Suprapubic skin (tissue), 4 donors: Measurements from ENCODE around the gene ZSWIM3. TPM values are rescaled to one million over a fixed set of nuclear protein-coding genes. Genes with fewer than 3 reads are reported as not detected.
A peak's percentile ranks its signal among the peaks of the same experiment; 100 is the strongest.

Experiments
- DNase-seq, 2 donors: peaks; one replicate each; pipeline ENCODE4 v3.0.0-alpha.2; 2019; ENCODE audit warnings: low spot score in 2 of 2
- H3K27ac ChIP-seq: fragments of 200-600 bp; sonication (generic); one replicate; pipeline ENCODE4 v1.5.1; 2019
- H3K27me3 ChIP-seq: fragments of 200-600 bp; sonication (generic); one replicate; pipeline ENCODE4 v1.5.1; 2019
- H3K36me3 ChIP-seq: fragments of 200-600 bp; sonication (generic); one replicate; pipeline ENCODE4 v1.5.1; 2019
- H3K4me1 ChIP-seq: fragments of 200-600 bp; sonication (generic); one replicate; pipeline ENCODE4 v1.5.1; 2019
- H3K4me3 ChIP-seq: fragments of 200-600 bp; sonication (generic); one replicate; pipeline ENCODE4 v1.5.1; 2019; ENCODE audit warnings: mild to moderate bottlenecking
- H3K9me3 ChIP-seq: fragments of 200-600 bp; sonication (generic); one replicate; pipeline ENCODE4 v1.5.1; 2019
- EP300 ChIP-seq: sonication (generic); formaldehyde crosslinking; IDR thresholded peaks from one replicate; pipeline ENCODE4 v1.6.1; 2017; ENCODE audit warnings: antibody characterized with exemption
- POLR2A ChIP-seq, 2 donors: fragments of 450-650 bp; IDR thresholded peaks; one replicate each; pipeline ENCODE4 v1.6.1; 2017; ENCODE audit warnings: antibody characterized with exemption in 2 of 2, mild to moderate bottlenecking in 2 of 2, moderate library complexity in 2 of 2
- POLR2AphosphoS5 ChIP-seq, 3 donors: sonication (generic); formaldehyde crosslinking; IDR thresholded peaks; one replicate each; pipeline ENCODE4 v1.6.1; 2017; ENCODE audit warnings: antibody characterized with exemption in 3 of 3
- WGBS: methylation state at CpG from one replicate; pipeline ENCODE4 v1.1.5; 2018; 5-methylcytosine and 5-hydroxymethylcytosine counted together
- total RNA-seq, 4 donors: library from RNA; depleted of rRNA; stranded (reverse); fragments of >200 nt; gene quantifications; one replicate each; pipeline ENCODE4 v1.1.0, GENCODE V29; 2016
- TF ChIP-seq, protein P1 (sequence below), 2 donors: fragments of 200-600 bp in 1 of 2; fragments of 450-650 bp in 1 of 2; sonication (generic) in 1 of 2; IDR thresholded peaks; one replicate each; pipeline ENCODE4 v1.5.1; 2016 to 2019; ENCODE audit warnings: antibody characterized with exemption in 2 of 2, mild to moderate bottlenecking in 1 of 2, moderate library complexity in 1 of 2

ZSWIM3 gene
- total RNA-seq, 4 donors from 2014 or later, result 2.1 to 4.6 (median 3.6) TPM

DNA sequence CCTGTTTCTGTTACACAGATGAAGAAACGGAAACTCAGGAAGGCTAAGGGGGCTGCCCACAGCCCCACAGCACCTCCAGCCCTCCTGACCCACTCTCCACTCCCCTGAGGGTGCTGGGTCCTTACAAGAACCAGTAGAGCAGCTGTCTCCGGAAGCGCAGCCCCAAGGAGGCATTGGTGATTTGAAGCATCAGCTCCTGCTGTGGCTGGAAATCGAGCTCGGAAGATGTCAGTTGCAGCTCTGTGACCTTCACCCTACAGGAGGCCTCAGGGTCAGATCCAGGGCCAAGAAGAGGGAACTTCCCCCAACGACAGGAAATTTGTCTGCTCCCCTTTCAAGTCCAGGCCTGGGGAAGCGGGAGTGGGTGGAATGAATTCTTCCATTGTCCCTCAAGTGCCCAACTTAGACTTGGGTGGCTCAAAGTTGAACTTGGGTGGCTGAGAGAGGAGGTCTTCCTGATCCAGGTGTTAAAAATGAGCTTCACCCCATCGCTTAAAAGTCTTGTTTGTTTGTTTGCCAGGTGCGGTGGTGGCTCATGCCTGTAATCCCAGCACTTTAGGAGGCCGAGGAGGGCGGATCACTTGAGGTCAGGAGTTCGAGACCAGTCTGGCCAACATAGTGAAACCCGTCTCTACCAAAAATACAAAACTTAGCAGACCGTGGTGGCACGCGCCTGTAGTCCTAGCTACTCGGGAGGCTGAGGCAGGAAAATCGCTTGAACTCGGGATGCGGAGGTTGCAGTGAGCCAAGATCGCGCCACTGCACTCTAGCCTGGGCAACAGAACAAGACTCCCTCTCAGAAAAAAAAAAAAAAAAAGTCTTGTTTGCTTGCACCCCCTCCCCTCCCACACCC, 52.6 kb downstream of the ZSWIM3 start:
- no peaks in the 10 kb centered on the region for H3K27me3 ChIP-seq
- peak overlapping the region; percentile 56 for H3K4me3 ChIP-seq
- H3K27ac ChIP-seq, result no peak overlapping the region
- TF ChIP-seq POLR2A (IDR thresholded peaks at IDR 0.05) (no peak), EP300 (no peak), POLR2AphosphoS5 (IDR thresholded peaks at IDR 0.05) (no peak)
- TF ChIP-seq, protein P1, sequence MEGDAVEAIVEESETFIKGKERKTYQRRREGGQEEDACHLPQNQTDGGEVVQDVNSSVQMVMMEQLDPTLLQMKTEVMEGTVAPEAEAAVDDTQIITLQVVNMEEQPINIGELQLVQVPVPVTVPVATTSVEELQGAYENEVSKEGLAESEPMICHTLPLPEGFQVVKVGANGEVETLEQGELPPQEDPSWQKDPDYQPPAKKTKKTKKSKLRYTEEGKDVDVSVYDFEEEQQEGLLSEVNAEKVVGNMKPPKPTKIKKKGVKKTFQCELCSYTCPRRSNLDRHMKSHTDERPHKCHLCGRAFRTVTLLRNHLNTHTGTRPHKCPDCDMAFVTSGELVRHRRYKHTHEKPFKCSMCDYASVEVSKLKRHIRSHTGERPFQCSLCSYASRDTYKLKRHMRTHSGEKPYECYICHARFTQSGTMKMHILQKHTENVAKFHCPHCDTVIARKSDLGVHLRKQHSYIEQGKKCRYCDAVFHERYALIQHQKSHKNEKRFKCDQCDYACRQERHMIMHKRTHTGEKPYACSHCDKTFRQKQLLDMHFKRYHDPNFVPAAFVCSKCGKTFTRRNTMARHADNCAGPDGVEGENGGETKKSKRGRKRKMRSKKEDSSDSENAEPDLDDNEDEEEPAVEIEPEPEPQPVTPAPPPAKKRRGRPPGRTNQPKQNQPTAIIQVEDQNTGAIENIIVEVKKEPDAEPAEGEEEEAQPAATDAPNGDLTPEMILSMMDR (IDR thresholded peaks at IDR 0.05), result no peak
- H3K9me3 ChIP-seq, result no peaks in the 10 kb centered on the region
- H3K4me1 ChIP-seq, result peaks cover 31% of the 10 kb centered on the region
- H3K36me3 ChIP-seq, result peaks cover 35% of the 10 kb centered on the region
- 82% methylated on average over 21 of the region's 22 CpGs for WGBS
- DNase-seq, result no peak

GRCh38 chr20:45910670-45911485, 53.5 kb downstream of the ZSWIM3 start:
- Histone ChIP-seq H3K4me1 (peaks cover 31% of the 10 kb centered on the region), H3K27me3 (no peaks in the 10 kb centered on the region), H3K27ac (peak overlapping the region; percentile 84), H3K4me3 (peak overlapping the region; percentile 56), H3K9me3 (no peaks in the 10 kb centered on the region), H3K36me3 (peaks cover 27% of the 10 kb centered on the region)
- WGBS, result 4% methylated on average over 25 of the region's 43 CpGs
- TF ChIP-seq POLR2A (IDR thresholded peaks at IDR 0.05), result no peak
- TF ChIP-seq, protein P1 (IDR thresholded peaks at IDR 0.05), result no peak
- no peak for TF ChIP-seq EP300
- TF ChIP-seq POLR2AphosphoS5 (IDR thresholded peaks at IDR 0.05), result peak in 1 of 3 donors; percentile 3
- peak; percentile 99 for DNase-seq

- TF ChIP-seq EP300 (no peak), POLR2A (IDR thresholded peaks at IDR 0.05) (peak; percentile 32 to 53), POLR2AphosphoS5 (IDR thresholded peaks at IDR 0.05) (no peak)
- TF ChIP-seq, protein P1 (IDR thresholded peaks at IDR 0.05), result no peak
- Histone ChIP-seq H3K36me3 (peaks cover 20% of the 10 kb centered on the region), H3K9me3 (no peaks in the 10 kb centered on the region), H3K4me3 (peak within 1 kb of the TSS; percentile 56), H3K27ac (peak within 1 kb of the TSS; percentile 84), H3K4me1 (peaks cover 31% of the 10 kb centered on the region), H3K27me3 (no peaks in the 10 kb centered on the region)
- 1% methylated on average over 22 of the region's 58 CpGs for WGBS
- DNase-seq, result peak; percentile 86 to 88
Observed at GRCh38 chr20:45911486-45912343, 54.3 kb downstream of the ZSWIM3 start, which contains the start of gene PLTP. Gene PLTP, minus strand, starts transcription at chr20:45912155. Its CDS starts 703 bp downstream, at chr20:45911452.

DNA sequence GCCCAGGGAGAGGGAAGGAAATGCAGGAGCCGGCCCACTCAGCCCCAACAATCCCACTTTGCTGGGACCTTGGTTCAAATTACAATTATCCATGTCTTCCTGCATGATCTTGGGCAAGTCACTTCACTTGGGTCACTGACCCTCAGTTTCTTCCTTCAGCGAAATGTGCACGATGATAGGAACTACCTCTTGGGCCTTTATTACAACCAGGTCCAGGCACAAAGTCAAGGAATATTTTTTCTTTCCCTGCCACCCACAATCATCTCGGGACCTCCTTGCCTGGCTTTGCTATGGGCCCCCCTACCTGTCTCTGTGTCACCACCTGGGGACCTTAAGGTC, 54.9 kb downstream of the ZSWIM3 start:
- Histone ChIP-seq H3K36me3 (peaks cover 14% of the 10 kb centered on the region), H3K4me3 (peak overlapping the region; percentile 56), H3K9me3 (no peaks in the 10 kb centered on the region), H3K4me1 (peaks cover 31% of the 10 kb centered on the region), H3K27ac (peak overlapping the region; percentile 84), H3K27me3 (no peaks in the 10 kb centered on the region)
- TF ChIP-seq, protein P1 (IDR thresholded peaks at IDR 0.05), result no peak
- TF ChIP-seq EP300 (no peak), POLR2A (IDR thresholded peaks at IDR 0.05) (no peak), POLR2AphosphoS5 (IDR thresholded peaks at IDR 0.05) (no peak)
- WGBS, result 15% methylated on average over 4 of the region's 4 CpGs
- DNase-seq, result no peak
